Measurements from ENCODE around the gene ASTN2. TPM values are rescaled to one million over a fixed set of nuclear protein-coding genes. Genes with fewer than 3 reads are reported as not detected.

ASTN2 gene
- total and polyA plus RNA-seq, 9 donors: 1.8 to 6.4 (median 3.2) TPM

- no peak overlapping the region for H3K27ac ChIP-seq
Observed at GRCh38 chr9:116688806-116689485, 725.9 kb downstream of the ASTN2 start.

GRCh38 chr9:116687754-116688135 is 727.1 kb downstream of the ASTN2 start:
- WGBS, 3 donors: 6 to 13% (median 9%) methylated on average over 7 of the region's 7 CpGs
- TF ChIP-seq, protein P1, sequence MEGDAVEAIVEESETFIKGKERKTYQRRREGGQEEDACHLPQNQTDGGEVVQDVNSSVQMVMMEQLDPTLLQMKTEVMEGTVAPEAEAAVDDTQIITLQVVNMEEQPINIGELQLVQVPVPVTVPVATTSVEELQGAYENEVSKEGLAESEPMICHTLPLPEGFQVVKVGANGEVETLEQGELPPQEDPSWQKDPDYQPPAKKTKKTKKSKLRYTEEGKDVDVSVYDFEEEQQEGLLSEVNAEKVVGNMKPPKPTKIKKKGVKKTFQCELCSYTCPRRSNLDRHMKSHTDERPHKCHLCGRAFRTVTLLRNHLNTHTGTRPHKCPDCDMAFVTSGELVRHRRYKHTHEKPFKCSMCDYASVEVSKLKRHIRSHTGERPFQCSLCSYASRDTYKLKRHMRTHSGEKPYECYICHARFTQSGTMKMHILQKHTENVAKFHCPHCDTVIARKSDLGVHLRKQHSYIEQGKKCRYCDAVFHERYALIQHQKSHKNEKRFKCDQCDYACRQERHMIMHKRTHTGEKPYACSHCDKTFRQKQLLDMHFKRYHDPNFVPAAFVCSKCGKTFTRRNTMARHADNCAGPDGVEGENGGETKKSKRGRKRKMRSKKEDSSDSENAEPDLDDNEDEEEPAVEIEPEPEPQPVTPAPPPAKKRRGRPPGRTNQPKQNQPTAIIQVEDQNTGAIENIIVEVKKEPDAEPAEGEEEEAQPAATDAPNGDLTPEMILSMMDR (IDR thresholded peaks at IDR 0.05): no peak
- no peak for TF ChIP-seq POLR2A (IDR thresholded peaks at IDR 0.05)
- TF ChIP-seq EP300 (IDR thresholded peaks at IDR 0.05): no peak
- DNase-seq: no peak
- intact Hi-C loops (cut with DNase I): no loop called here
- peaks cover 14% of the 10 kb centered on the region for H3K4me1 ChIP-seq (ENCODE audit: insufficient read depth)
- H3K9me3 ChIP-seq: no peaks in the 10 kb centered on the region
- H3K4me3 ChIP-seq: peak overlapping the region; percentile 74
- H3K36me3 ChIP-seq: no peaks in the 10 kb centered on the region
- H3K27me3 ChIP-seq: no peaks in the 10 kb centered on the region
- peak overlapping the region in 1 of 2 donors; percentile 33 for H3K27ac ChIP-seq

More at GRCh38 chr9:116688806-116689485, 725.9 kb downstream of the ASTN2 start:
- peaks cover 14% of the 10 kb centered on the region for H3K4me1 ChIP-seq (ENCODE audit: insufficient read depth)
- H3K36me3 ChIP-seq: no peaks in the 10 kb centered on the region
- H3K27me3 ChIP-seq: no peaks in the 10 kb centered on the region
- no peaks in the 10 kb centered on the region for H3K9me3 ChIP-seq
- H3K4me3 ChIP-seq: no peak overlapping the region
- intact Hi-C loops (cut with DNase I): no loop called here
- DNase-seq: no peak
- WGBS, 3 donors: 79 to 84% (median 81%) methylated on average over 3 of the region's 3 CpGs
- TF ChIP-seq, protein P1 (IDR thresholded peaks at IDR 0.05): no peak
- no peak for TF ChIP-seq POLR2A (IDR thresholded peaks at IDR 0.05)
- no peak for TF ChIP-seq EP300 (IDR thresholded peaks at IDR 0.05)

DNA sequence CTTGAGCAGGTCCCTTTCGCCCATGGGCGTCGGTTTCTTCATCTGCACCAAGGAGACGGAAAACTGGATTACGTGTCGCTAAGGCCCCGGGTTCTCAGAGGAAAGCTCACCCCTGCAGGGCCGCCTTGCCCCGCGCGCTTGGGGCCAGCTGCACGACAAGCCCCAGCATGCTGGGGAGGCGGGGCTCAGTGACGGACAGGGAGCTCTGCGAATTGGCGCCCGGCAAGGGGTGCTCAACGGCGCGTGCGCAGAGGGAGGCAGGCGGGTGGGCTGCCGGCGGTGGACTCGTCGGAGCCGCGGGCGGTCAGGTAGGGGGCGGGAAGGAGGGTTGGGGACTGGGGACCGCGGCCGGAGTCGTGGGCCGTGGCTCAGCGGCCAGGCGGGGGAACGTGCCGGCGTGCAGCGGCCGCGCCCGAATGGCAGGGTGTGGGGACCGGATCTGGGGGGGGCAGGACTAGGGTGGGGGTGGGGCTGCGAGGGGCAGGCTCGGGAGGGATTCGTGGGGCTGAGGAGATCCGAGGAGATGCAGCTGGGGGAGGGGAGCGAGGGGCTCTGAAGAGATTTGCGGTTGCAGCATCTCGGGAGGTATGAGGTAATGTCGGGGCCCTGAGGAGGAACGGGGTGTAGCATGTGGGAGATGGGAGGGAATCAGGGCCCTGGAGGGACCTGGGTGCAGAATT is 727.6 kb downstream of the ASTN2 start, which contains the start of gene TRIM32:
Gene TRIM32 (plus strand): TSS at position 232 of the 680 bp plus-strand sequence. CDS start 10,438 bp downstream, outside the sequence.
- H3K4me1 ChIP-seq (ENCODE audit: insufficient read depth): peaks cover 14% of the 10 kb centered on the region
- WGBS, 3 donors: 0 to 1% (median 1%) methylated on average over 54 of the region's 54 CpGs

DNA sequence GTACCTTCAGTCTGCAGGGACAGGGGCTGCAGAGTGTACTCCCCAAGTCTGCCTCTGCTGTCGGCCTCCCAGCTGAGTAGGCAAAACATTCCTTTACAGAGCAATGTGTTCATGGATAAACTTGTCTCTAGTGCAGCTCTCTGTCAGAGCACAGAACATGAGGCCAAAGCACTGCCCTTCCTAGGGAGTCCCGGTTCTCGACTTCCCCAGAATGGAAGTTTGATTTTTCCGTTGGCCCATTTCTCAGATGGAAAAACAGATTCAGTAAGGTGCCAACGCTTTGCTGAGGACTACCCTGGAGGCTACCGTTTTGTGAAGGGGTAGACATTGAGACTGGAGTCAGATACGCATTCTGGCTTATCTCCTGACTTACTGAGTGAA is 728.2 kb downstream of the ASTN2 start:
- H3K4me3 ChIP-seq: peak overlapping the region; percentile 74
- H3K27ac ChIP-seq: no peak overlapping the region
- TF ChIP-seq, protein P1 (IDR thresholded peaks at IDR 0.05): no peak
- TF ChIP-seq EP300 (IDR thresholded peaks at IDR 0.05) (no peak), POLR2A (IDR thresholded peaks at IDR 0.05) (no peak)
- H3K36me3 ChIP-seq: no peaks in the 10 kb centered on the region
- H3K4me1 ChIP-seq (ENCODE audit: insufficient read depth): peaks cover 14% of the 10 kb centered on the region
- peak in 1 of 5 donors; percentile 16 for DNase-seq
- no peaks in the 10 kb centered on the region for H3K9me3 ChIP-seq
- 6 to 9% (median 8%) methylated on average over 7 of the region's 7 CpGs for WGBS, 3 donors
- H3K27me3 ChIP-seq: no peaks in the 10 kb centered on the region
- intact Hi-C loops (cut with DNase I): no loop called here

More for the DNA sequence above, 727.6 kb downstream of the ASTN2 start, which contains the start of gene TRIM32:
- intact Hi-C loops (cut with DNase I): no loop called here
- Histone ChIP-seq H3K36me3 (no peaks in the 10 kb centered on the region), H3K27me3 (no peaks in the 10 kb centered on the region), H3K9me3 (no peaks in the 10 kb centered on the region), H3K27ac (peak within 1 kb of the TSS in 1 of 2 donors; percentile 33), H3K4me3 (peak within 1 kb of the TSS; percentile 74)
- peak; percentile 89 to 95 (median 94) for DNase-seq
- no peak for TF ChIP-seq EP300 (IDR thresholded peaks at IDR 0.05)
- TF ChIP-seq POLR2A (IDR thresholded peaks at IDR 0.05): no peak
- TF ChIP-seq, protein P1 (IDR thresholded peaks at IDR 0.05): no peak
